Left renal cortex interstitium (tissue), 4 donors: ENCODE measurements around the gene TEX11. TPM values are rescaled to one million over a fixed set of nuclear protein-coding genes. Genes with fewer than 3 reads are reported as not detected.

Source experiments
- DNase-seq, 4 donors: peaks; one replicate each; pipeline ENCODE4 v3.0.0-alpha.2; 2013; ENCODE audit warnings: low read depth in 4 of 4, low spot score in 2 of 4, missing footprints in 1 of 4
- polyA plus RNA-seq, 4 donors: library from polyadenylated mRNA; unstranded; fragments of 120-200 nt; gene quantifications; one replicate each; pipeline ENCODE4 v1.2.1, GENCODE V29; 2013; ENCODE audit not compliant: insufficient read length in 4 of 4

The TEX11 gene
- polyA plus RNA-seq, 4 donors = 0.08 to 0.14 (median 0.09) TPM

DNA sequence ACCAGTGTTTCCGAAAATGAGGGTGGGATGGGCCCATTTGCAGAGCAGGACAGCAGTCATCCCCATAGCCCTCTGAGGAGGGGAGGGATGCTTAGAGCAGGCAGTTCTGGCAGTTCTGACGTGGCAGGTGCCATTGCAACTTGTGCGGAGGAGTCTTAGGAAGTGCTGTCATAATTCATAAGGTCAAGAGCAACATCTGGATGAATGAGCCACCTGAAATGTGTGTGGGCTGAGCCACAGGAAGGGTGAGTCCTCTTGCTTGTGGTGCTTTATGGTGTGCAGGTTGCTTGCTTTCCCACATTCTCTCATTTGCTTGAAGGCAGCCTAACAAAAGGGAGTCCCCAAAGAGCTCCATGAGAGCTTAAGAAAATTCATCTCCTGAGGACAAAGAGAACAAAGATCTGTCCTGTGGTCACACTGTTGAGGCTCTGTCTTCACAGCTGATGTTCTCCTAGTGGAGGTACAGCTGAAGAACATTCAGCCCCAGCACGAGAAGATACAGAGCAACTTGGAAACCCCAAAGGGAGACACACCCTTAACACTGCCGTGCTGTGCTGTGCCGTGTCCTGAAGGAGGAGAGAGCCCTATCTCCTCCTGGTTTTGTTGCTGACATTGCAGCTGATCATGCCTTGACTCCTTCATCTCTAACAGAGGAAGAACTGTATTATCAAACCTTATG lies 403.6 kb downstream of the TEX11 start:
- no peak for DNase-seq

DNA sequence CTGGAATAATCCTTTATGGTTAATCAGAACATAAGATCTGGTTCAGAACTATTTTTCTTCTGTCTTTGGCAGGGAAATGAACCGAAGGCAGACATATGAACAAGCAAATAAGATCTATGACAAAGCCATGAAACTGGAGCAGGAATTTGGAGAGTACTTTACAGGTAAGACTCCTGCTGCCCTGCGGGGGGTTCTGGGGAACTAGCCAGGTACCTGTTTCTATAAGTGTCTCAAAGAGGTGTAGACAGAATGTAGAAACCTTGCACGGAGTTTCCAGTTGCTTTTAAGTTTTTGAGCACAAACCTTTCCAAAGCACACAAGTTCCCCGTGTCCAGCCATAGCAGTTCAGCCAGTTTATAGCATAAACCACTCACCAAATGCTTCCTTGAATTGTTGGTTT lies 407.7 kb downstream of the TEX11 start:
- DNase-seq = no peak

- DNase-seq = no peak
These were observed 410.4 kb downstream of the TEX11 start for GRCh38 chrX:70498129-70498528.

GRCh38 chrX:70497026-70497425 lies 411.5 kb downstream of the TEX11 start:
- no peak for DNase-seq

- DNase-seq = no peak
These were observed 412.0 kb downstream of the TEX11 start for GRCh38 chrX:70496491-70496890.

DNA sequence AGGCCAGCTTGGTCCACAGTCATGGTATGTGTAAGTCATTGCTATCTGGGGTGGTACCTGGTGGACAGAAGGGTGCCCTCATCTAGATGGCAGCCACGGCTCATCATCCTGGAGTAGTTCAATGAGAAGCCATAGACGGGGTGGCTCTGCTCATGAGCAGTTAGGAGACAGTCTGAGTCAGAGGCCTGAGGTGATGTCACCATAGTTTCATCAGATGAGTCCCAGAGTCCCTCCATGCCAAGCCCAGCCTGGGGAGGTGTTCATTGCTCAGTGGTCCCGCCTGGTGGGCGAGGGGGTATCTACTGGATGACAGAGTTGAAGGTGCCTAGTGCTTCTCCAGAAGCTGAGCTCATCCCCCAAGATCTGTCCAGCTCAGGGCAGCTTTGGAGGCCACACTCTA lies 414.1 kb downstream of the TEX11 start:
- DNase-seq = no peak

DNA sequence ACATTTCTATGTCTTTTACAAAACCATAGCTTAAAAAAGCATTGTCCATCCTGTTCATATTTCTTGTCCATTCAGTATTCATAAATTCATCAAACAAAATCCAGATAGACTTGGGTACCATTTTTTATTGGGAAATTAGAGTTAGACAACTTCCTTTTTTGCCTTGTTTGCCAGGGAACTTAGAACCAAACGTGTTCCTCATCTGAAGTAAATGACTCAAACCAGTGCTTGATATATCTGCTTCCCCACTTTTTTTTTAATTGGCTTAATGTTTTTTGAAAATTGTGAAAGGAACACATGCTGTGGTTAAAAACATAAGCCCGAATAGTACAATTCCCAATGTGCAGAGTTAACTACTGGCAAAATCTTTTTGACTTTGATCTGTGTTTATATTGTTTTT lies 419.7 kb downstream of the TEX11 start:
- DNase-seq = no peak

- DNase-seq = no peak
These were observed 423.0 kb downstream of the TEX11 start for GRCh38 chrX:70485466-70485865.

GRCh38 chrX:70482300-70482699 lies 426.2 kb downstream of the TEX11 start:
- DNase-seq = no peak

GRCh38 chrX:70481471-70482270 lies 426.8 kb downstream of the TEX11 start:
- DNase-seq = no peak

DNA sequence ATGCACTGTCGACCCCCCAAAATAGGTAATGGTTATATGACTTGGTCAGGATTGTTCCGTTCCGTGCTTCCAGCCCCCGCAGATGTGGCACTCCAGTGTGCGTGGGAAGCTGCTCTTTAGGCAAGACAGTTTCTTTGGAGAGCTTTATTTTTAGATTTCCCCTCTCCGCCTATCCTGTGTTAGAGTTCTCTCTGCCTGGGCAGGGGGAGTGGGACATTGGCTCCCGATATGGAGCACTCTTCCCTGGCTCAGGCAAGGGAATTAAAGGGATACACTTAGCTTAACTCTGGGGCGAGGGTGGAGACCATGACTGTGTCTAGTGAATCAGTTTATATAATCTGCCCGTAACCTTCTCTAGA lies 427.9 kb downstream of the TEX11 start:
- DNase-seq = no peak

GRCh38 chrX:70479922-70480659 lies 428.4 kb downstream of the TEX11 start:
- DNase-seq = no peak

GRCh38 chrX:70479247-70479921 lies 429.1 kb downstream of the TEX11 start:
- DNase-seq = no peak

Other genes starting within 250 kb of the TEX11 start
- 1 to 10 TPM; 2.3 to 2.7 (median 2.5) TPM for gene SLC7A3, start 22.4 kb upstream of the TEX11 start, polyA plus RNA-seq
- gene SNX12, start 159.6 kb upstream of the TEX11 start, polyA plus RNA-seq = 10 to 100 TPM; 48.0 to 62.0 (median 55.3) TPM
- 10 to 100 TPM; 25.5 to 29.1 (median 25.9) TPM for gene FOXO4, start 187.1 kb upstream of the TEX11 start, polyA plus RNA-seq
- under 1 TPM in 2 of 4 donors, not detected in 2; 0.54 to 0.60 TPM for gene CXorf65, start 198.0 kb upstream of the TEX11 start, polyA plus RNA-seq
- 1 to 10 TPM in 3 of 4 donors, under 1 TPM in 1; 0.88 to 1.7 (median 1.3) TPM for gene IL2RG, start 202.9 kb upstream of the TEX11 start, polyA plus RNA-seq
- gene MED12, start 209.9 kb upstream of the TEX11 start, polyA plus RNA-seq = 10 to 100 TPM; 29.2 to 69.2 (median 44.1) TPM
- 1 to 10 TPM; 4.9 to 6.0 (median 5.4) TPM for gene NLGN3, start 236.1 kb upstream of the TEX11 start, polyA plus RNA-seq